ENCODE data around the gene BCLAF3.

The BCLAF3 gene

GRCh38 chrX:19964017-19964710 lies 26.7 kb downstream of the BCLAF3 start:
- DNase-seq: no peak

- DNase-seq: no peak
Observed at GRCh38 chrX:19960913-19961312, 29.9 kb downstream of the BCLAF3 start.

GRCh38 chrX:19958552-19959486 lies 32.0 kb downstream of the BCLAF3 start:
- no peak for DNase-seq

GRCh38 chrX:19956923-19957322 lies 33.9 kb downstream of the BCLAF3 start:
- no peak for DNase-seq

- no peak for DNase-seq
Observed at GRCh38 chrX:19956306-19956705, 34.6 kb downstream of the BCLAF3 start.

- DNase-seq: no peak
Observed at GRCh38 chrX:19955306-19955705, 35.6 kb downstream of the BCLAF3 start.

- no peak for DNase-seq
Observed at GRCh38 chrX:19954335-19955096, 36.3 kb downstream of the BCLAF3 start.

GRCh38 chrX:19953145-19953544 lies 37.7 kb downstream of the BCLAF3 start:
- no peak for DNase-seq

GRCh38 chrX:19949340-19949739 lies 41.5 kb downstream of the BCLAF3 start:
- DNase-seq: no peak

GRCh38 chrX:19947612-19948011 lies 43.2 kb downstream of the BCLAF3 start:
- no peak for DNase-seq

Measured in NCI-H1092 (cell line).